SU-DHL-6 (cell line): ENCODE results near the gene KNTC1.
"Not testable (repeated sequence)": the region's sequence is repeated elsewhere in the genome, so short reads cannot be mapped to it uniquely, and the experiment has no call there.

Experiments used
- H2AFZ ChIP-seq: fragments of 200-600 bp; sonication (generic); 2 replicates; pipeline ENCODE4 v1.6.1; 2014; ENCODE audit warnings: low read depth, mild to moderate bottlenecking, moderate library complexity, mixed read lengths, antibody characterized with exemption, low read length; ENCODE audit not compliant: severe bottlenecking
- H3F3A ChIP-seq: fragments of 200-600 bp; shearing (Covaris generic); 2 replicates; pipeline ENCODE4 v1.6.0; 2016; ENCODE audit warnings: antibody characterized with exemption, mild to moderate bottlenecking; ENCODE audit not compliant: insufficient read depth
- H3K27ac ChIP-seq: fragments of 200-600 bp; sonication (generic); 2 replicates; pipeline ENCODE4 v1.5.1; 2016; ENCODE audit warnings: low read depth, mild to moderate bottlenecking, low read length, moderate library complexity, mixed read lengths
- H3K27me3 ChIP-seq: fragments of 200-600 bp; sonication (generic), shearing (Covaris generic); 2 replicates; pipeline ENCODE4 v1.6.0; 2014; ENCODE audit warnings: mild to moderate bottlenecking, low read length
- H3K36me3 ChIP-seq: fragments of 200-600 bp; sonication (generic); 2 replicates; pipeline ENCODE4 v1.6.1; 2014; ENCODE audit warnings: mild to moderate bottlenecking, low read length, mixed read lengths
- H3K4me2 ChIP-seq: fragments of 300-600, 200-600 bp; shearing (Covaris generic), sonication (generic); 2 replicates; pipeline ENCODE4 v1.6.0; 2014; ENCODE audit warnings: low read length, low read depth, mild to moderate bottlenecking; ENCODE audit not compliant: poor library complexity, severe bottlenecking
- H3K4me3 ChIP-seq: fragments of 200-600 bp; sonication (generic); 2 replicates; pipeline ENCODE4 v1.5.1; 2014; ENCODE audit warnings: antibody characterized with exemption, low read length, mild to moderate bottlenecking, mixed read lengths; ENCODE audit not compliant: insufficient read depth, poor library complexity, severe bottlenecking
- H3K79me2 ChIP-seq: fragments of 200-600 bp; sonication (generic); 2 replicates; pipeline ENCODE4 v1.6.1; 2014; ENCODE audit warnings: mild to moderate bottlenecking, low read length, moderate library complexity; ENCODE audit not compliant: insufficient read depth
- H3K9ac ChIP-seq: fragments of 200-600 bp; sonication (generic); 2 replicates; pipeline ENCODE4 v1.7.0; 2014; ENCODE audit warnings: mild to moderate bottlenecking, low read length
- H3K9me2 ChIP-seq: fragments of 200-600 bp; sonication (generic); replicated peaks from 2 replicates; pipeline ENCODE4 v1.6.1; 2014; ENCODE audit warnings: low read length; ENCODE audit not compliant: insufficient read depth
- H3K9me3 ChIP-seq: fragments of 200-600 bp; sonication (generic); 2 replicates; pipeline ENCODE4 v1.6.1; 2014; ENCODE audit warnings: low read length, mixed read lengths; ENCODE audit not compliant: insufficient read depth
- H4K20me1 ChIP-seq: fragments of 200-600 bp; sonication (generic); 2 replicates; pipeline ENCODE4 v1.6.1; 2014; ENCODE audit warnings: low read depth, mild to moderate bottlenecking, antibody characterized with exemption, low read length, moderate library complexity, mixed read lengths
- CTCF ChIP-seq: fragments of 200-600 bp; sonication (generic); IDR thresholded peaks from one replicate; pipeline ENCODE4 v1.5.1; 2017; ENCODE audit warnings: antibody characterized with exemption, mild to moderate bottlenecking, low read length, moderate library complexity; ENCODE audit not compliant: insufficient read depth, poor library complexity, severe bottlenecking
- EZH2phosphoT487 ChIP-seq: fragments of 200-600 bp; sonication (generic), shearing (Covaris generic); conservative IDR thresholded peaks from 2 replicates; pipeline ENCODE4 v1.6.1; 2018; ENCODE audit warnings: mild to moderate bottlenecking, antibody characterized with exemption, low read length, moderate library complexity, mixed read lengths

The KNTC1 gene

GRCh38 chr12:122506393-122506938 is 20.6 kb upstream of the KNTC1 start:
- no peak overlapping the region for H3K4me2 ChIP-seq

GRCh38 chr12:122508163-122508562 is 18.9 kb upstream of the KNTC1 start:
- no peak overlapping the region for H3K4me2 ChIP-seq
- peaks cover 25% of the 10 kb centered on the region for H3K79me2 ChIP-seq
- H2AFZ ChIP-seq = no peak overlapping the region
- no peaks in the 10 kb centered on the region for H3K9me3 ChIP-seq
- H3F3A ChIP-seq = peaks cover 76% of the 10 kb centered on the region
- no peaks in the 10 kb centered on the region for H3K27me3 ChIP-seq
- H3K4me3 ChIP-seq = no peak overlapping the region
- no peak overlapping the region for H3K27ac ChIP-seq
- H3K36me3 ChIP-seq = peaks cover 78% of the 10 kb centered on the region
- TF ChIP-seq EZH2phosphoT487 = no peak
- no peak for TF ChIP-seq CTCF
- peaks cover 22% of the 10 kb centered on the region for H4K20me1 ChIP-seq
- H3K9ac ChIP-seq = no peak overlapping the region
- no peaks in the 10 kb centered on the region for H3K9me2 ChIP-seq

More at GRCh38 chr12:122506393-122506938, 20.6 kb upstream of the KNTC1 start:
- H3K9me3 ChIP-seq = no peaks in the 10 kb centered on the region
- H3K27me3 ChIP-seq = no peaks in the 10 kb centered on the region
- TF ChIP-seq CTCF (no peak), EZH2phosphoT487 (no peak)
- no peak overlapping the region for H3K27ac ChIP-seq
- no peak overlapping the region for H3K9ac ChIP-seq
- peaks cover 89% of the 10 kb centered on the region for H3F3A ChIP-seq
- peaks cover 19% of the 10 kb centered on the region for H4K20me1 ChIP-seq
- H3K9me2 ChIP-seq = no peaks in the 10 kb centered on the region
- H3K4me3 ChIP-seq = no peak overlapping the region
- peaks cover 67% of the 10 kb centered on the region for H3K36me3 ChIP-seq
- H2AFZ ChIP-seq = no peak overlapping the region
- peaks cover 18% of the 10 kb centered on the region for H3K79me2 ChIP-seq

GRCh38 chr12:122513028-122513427 is 14.0 kb upstream of the KNTC1 start:
- H3K4me2 ChIP-seq, H2AFZ ChIP-seq, H3K27me3 ChIP-seq, H3K9me3 ChIP-seq, H3K9me2 ChIP-seq, H3K27ac ChIP-seq, H3K9ac ChIP-seq, H3K4me3 ChIP-seq: not testable (repeated sequence)
- peaks cover 64% of the 10 kb centered on the region for H3F3A ChIP-seq
- peaks cover 40% of the 10 kb centered on the region for H4K20me1 ChIP-seq
- peaks cover 62% of the 10 kb centered on the region for H3K79me2 ChIP-seq
- H3K36me3 ChIP-seq = peaks cover 88% of the 10 kb centered on the region

GRCh38 chr12:122513660-122514059 is 13.4 kb upstream of the KNTC1 start:
- Histone ChIP-seq H3K27ac (no peak overlapping the region), H3K79me2 (peaks cover 63% of the 10 kb centered on the region), H4K20me1 (peaks cover 43% of the 10 kb centered on the region), H2AFZ (no peak overlapping the region), H3K4me3 (no peak overlapping the region), H3K36me3 (peaks cover 87% of the 10 kb centered on the region), H3K9me3 (no peaks in the 10 kb centered on the region), H3K27me3 (no peaks in the 10 kb centered on the region), H3K9me2 (no peaks in the 10 kb centered on the region), H3K9ac (no peak overlapping the region), H3F3A (peaks cover 59% of the 10 kb centered on the region), H3K4me2 (no peak overlapping the region)
- no peak for TF ChIP-seq CTCF
- no peak for TF ChIP-seq EZH2phosphoT487
